Measurements from ENCODE around the gene RAB35. TPM values are rescaled to one million over a fixed set of nuclear protein-coding genes. Genes with fewer than 3 reads are reported as not detected.

Gene RAB35
- total RNA-seq, 1 experiment from 2014 or later: 52.8 TPM

DNA sequence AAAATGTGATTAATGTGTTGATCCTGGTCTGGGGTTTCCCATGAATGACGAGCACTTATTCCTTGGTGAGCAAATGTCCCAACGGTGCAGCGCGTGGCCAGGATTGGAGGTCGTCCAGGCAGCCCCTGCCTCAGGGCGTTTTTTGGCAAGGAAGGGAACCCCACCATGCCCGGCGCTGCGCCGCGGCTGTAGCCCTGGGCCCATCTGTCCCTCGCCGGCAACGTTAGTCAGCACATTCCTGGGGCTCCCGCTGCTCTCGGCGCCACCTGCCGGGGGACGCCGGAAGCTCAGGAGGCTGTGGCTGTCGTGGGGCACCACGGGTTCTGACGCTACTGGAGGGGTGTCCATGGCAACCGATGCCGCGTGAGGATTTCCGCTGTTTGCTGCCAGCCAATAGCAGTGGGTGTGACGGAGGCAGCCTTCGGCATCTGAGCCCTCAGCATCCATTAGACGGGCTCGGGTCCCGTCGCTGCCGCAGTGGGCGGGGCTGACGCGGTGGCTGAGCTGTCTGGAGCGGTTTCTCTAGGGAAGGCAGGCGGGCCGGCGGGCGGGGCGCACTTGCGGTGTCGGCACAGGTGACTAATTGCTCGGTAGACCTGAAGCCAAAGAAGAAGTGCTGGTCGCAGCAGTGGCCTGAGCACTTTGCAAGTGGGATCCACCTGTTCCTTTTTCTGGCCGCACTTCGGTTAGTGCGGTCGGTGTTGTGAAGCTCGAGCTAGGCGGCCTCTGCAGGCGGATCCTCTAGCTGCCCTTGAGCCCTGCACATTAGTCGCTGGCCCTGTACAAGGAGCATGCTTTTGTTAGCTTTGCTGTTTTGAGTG is 29.5 kb downstream of the RAB35 start:
- CTCF ChIA-PET: interaction anchor here (0.7 to 1.3 kb wide), 5 partner anchors 31 to 216 kb away, joined by 3 to 17 read pairs (median 8); partner anchors contain the start of gene BICDL1
- peak overlapping the region; percentile 75 for H3K9ac ChIP-seq (ENCODE audit: low read length)
- peaks cover 16% of the 10 kb centered on the region for H3K4me1 ChIP-seq (ENCODE audit: insufficient read depth, low read length)
- POLR2A ChIA-PET (ENCODE audit: unreplicated experiment): interaction anchor here (0.5 to 0.6 kb wide), 2 partner anchors 70 to 98 kb away, joined by 3 to 5 read pairs; no protein-coding TSS in a partner anchor
- no peaks in the 10 kb centered on the region for H3K27me3 ChIP-seq (ENCODE audit: low read length)
- no peaks in the 10 kb centered on the region for H3K9me2 ChIP-seq (replicated peaks; ENCODE audit: low read length)
- peak overlapping the region; percentile 74 for H3K27ac ChIP-seq (ENCODE audit: low read length)
- intact Hi-C loops (cut with micrococcal nuclease): loop anchor here (1.0 to 5.0 kb wide), 6 partner anchors 8 to 280 kb away; no protein-coding TSS in a partner anchor
- TF ChIP-seq EZH2phosphoT487 (IDR thresholded peaks at IDR 0.05; ENCODE audit: borderline replicate concordance, low read length) (no peak), EZH2 (IDR thresholded peaks at IDR 0.05; ENCODE audit: low read length, unreplicated experiment) (no peak)
- TF ChIP-seq, protein P1, sequence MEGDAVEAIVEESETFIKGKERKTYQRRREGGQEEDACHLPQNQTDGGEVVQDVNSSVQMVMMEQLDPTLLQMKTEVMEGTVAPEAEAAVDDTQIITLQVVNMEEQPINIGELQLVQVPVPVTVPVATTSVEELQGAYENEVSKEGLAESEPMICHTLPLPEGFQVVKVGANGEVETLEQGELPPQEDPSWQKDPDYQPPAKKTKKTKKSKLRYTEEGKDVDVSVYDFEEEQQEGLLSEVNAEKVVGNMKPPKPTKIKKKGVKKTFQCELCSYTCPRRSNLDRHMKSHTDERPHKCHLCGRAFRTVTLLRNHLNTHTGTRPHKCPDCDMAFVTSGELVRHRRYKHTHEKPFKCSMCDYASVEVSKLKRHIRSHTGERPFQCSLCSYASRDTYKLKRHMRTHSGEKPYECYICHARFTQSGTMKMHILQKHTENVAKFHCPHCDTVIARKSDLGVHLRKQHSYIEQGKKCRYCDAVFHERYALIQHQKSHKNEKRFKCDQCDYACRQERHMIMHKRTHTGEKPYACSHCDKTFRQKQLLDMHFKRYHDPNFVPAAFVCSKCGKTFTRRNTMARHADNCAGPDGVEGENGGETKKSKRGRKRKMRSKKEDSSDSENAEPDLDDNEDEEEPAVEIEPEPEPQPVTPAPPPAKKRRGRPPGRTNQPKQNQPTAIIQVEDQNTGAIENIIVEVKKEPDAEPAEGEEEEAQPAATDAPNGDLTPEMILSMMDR (conservative IDR thresholded peaks at IDR 0.05; ENCODE audit: low read depth, low read length): peak; percentile 97
- H3F3A ChIP-seq (ENCODE audit: low read length, unreplicated experiment): no peaks in the 10 kb centered on the region
- H4K20me1 ChIP-seq (ENCODE audit: low read length): no peaks in the 10 kb centered on the region
- H3K36me3 ChIP-seq (ENCODE audit: low read depth, low read length): no peaks in the 10 kb centered on the region; the same call in 1 of the 2 replicates
- H3K79me2 ChIP-seq (ENCODE audit: low read length): no peaks in the 10 kb centered on the region
- H2AFZ ChIP-seq (ENCODE audit: low read length): peak overlapping the region; percentile 82
- H3K4me3 ChIP-seq (ENCODE audit: low read length): peak overlapping the region; percentile 60
- peak; percentile 100 for DNase-seq
- H3K9me3 ChIP-seq (ENCODE audit: low read length): no peaks in the 10 kb centered on the region
- ATAC-seq: peak; percentile 95
- no TSS peak for BruUV-seq (replicated peaks)
- H3K4me2 ChIP-seq (ENCODE audit: low read length): peak overlapping the region; percentile 82

DNA sequence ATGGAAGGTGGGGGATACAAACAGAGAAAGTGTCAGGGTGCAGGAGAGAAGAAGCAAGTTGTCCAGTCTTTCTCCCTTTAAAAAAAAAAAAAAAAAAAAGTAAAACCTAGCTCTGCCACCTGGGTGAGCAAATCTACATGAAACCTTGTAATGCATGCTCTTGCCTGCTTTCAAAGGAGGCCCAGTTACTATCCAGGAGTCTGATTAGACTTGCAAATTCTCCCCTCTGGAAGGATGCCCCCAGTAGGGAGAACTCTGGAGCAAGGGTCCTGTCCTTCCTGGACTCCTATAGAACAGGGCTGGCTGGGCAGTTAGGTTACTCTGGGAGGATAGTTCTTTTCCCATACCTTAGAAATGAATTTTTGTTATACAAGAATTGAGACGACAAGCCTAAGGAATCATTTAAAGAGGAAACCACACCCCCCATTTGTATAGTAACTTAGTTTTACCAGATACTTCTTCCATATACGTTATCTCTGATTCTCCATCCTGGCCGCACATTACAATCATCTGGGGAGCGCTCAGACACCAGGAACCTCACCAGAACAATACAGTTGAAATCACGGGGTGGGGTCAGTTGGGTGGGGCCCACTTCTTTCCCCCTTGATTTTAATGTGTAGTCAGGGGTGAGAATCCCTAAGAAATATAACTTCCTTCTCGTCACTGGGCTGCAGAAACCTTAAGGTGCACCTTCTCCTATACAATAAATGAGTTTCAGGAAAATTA is 30.5 kb downstream of the RAB35 start:
- Histone ChIP-seq H3K4me1 (ENCODE audit: insufficient read depth, low read length) (peaks cover 16% of the 10 kb centered on the region), H3K9me3 (ENCODE audit: low read length) (no peaks in the 10 kb centered on the region), H3K27ac (ENCODE audit: low read length) (peak overlapping the region; percentile 74), H3K4me2 (ENCODE audit: low read length) (peak overlapping the region; percentile 82), H3K27me3 (ENCODE audit: low read length) (no peaks in the 10 kb centered on the region), H3K4me3 (ENCODE audit: low read length) (peak overlapping the region; percentile 53; the same call in 1 of the 2 replicates), H4K20me1 (ENCODE audit: low read length) (no peaks in the 10 kb centered on the region), H3K79me2 (ENCODE audit: low read length) (no peaks in the 10 kb centered on the region), H3K9me2 (replicated peaks; ENCODE audit: low read length) (no peaks in the 10 kb centered on the region), H3K36me3 (ENCODE audit: low read depth, low read length) (no peaks in the 10 kb centered on the region), H2AFZ (ENCODE audit: low read length) (peak overlapping the region; percentile 82), H3F3A (ENCODE audit: low read length, unreplicated experiment) (no peaks in the 10 kb centered on the region), H3K9ac (ENCODE audit: low read length) (peak overlapping the region; percentile 75)
- ATAC-seq (no peak), DNase-seq (no peak)
- intact Hi-C loops (cut with micrococcal nuclease): loop anchor here (1.0 to 5.0 kb wide), 2 partner anchors 67 to 279 kb away; no protein-coding TSS in a partner anchor
- CTCF ChIA-PET: interaction anchor here (0.5 to 1.2 kb wide), 3 partner anchors 20 to 197 kb away, joined by 3 to 6 read pairs (median 3); no protein-coding TSS in a partner anchor
- no TSS peak for BruUV-seq (replicated peaks)
- TF ChIP-seq, protein P1 (conservative IDR thresholded peaks at IDR 0.05; ENCODE audit: low read depth, low read length): no peak
- TF ChIP-seq EZH2phosphoT487 (IDR thresholded peaks at IDR 0.05; ENCODE audit: borderline replicate concordance, low read length) (no peak), EZH2 (IDR thresholded peaks at IDR 0.05; ENCODE audit: low read length, unreplicated experiment) (no peak)
- POLR2A ChIA-PET (ENCODE audit: unreplicated experiment): interaction anchor here (0.6 kb wide), 1 partner anchor 69 kb away, joined by 3 read pairs; no protein-coding TSS in a partner anchor
